SK-N-SH (cell line): ENCODE data around the gene ZNF579. TPM values are rescaled to one million over a fixed set of nuclear protein-coding genes. Genes with fewer than 3 reads are reported as not detected.

Experiments
- CTCF ChIA-PET: fragments of 300-600, 350-600 bp; formaldehyde crosslinking; extraction: SDS; loops from one replicate; lab custom pipeline; 2021; lab: Yijun Ruan, JAX
- POLR2A ChIA-PET: fragments of 350-600 bp; sonication (Branson Sonifier 250); formaldehyde crosslinking; extraction: SDS; loops from one replicate; lab custom pipeline; 2020; ENCODE audit warnings: antibody characterized with exemption, inconsistent platforms; lab: Yijun Ruan, JAX
- DNase-seq: peaks from one replicate; pipeline ENCODE4 v3.0.0; 2012
- H2AFZ ChIP-seq: fragments of 200-600 bp; sonication (generic); 2 replicates; pipeline ENCODE4 v1.8.1; 2016; ENCODE audit warnings: antibody characterized with exemption, mild to moderate bottlenecking, low read depth
- H3F3A ChIP-seq: fragments of 200-600 bp; sonication (generic); replicated peaks from 2 replicates; pipeline ENCODE3; 2016; ENCODE audit warnings: antibody characterized with exemption, mild to moderate bottlenecking; ENCODE audit not compliant: insufficient read depth
- H3K27ac ChIP-seq, 2 experiments: fragments of 200-500 bp in 1 of 2; fragments of 200-600 bp in 1 of 2; sonication (Bioruptor generic) in 1 of 2; sonication (generic), shearing (Covaris generic) in 1 of 2; 2 replicates each; pipeline versions ENCODE4 v1.5.1 to v1.6.1; 2014 to 2016; ENCODE audit warnings: low read depth in 2 of 2, inconsistent platforms in 1 of 2, low read length in 1 of 2, mild to moderate bottlenecking in 1 of 2, mixed read lengths in 1 of 2
- H3K27me3 ChIP-seq: fragments of 200-600 bp; sonication (generic), shearing (Covaris generic); 2 replicates; pipeline ENCODE4 v1.6.1; 2016; ENCODE audit warnings: mixed run types; ENCODE audit not compliant: insufficient read depth
- H3K36me3 ChIP-seq, 2 experiments: fragments of 200-500 bp in 1 of 2; fragments of 200-600 bp in 1 of 2; sonication (Bioruptor generic) in 1 of 2; sonication (generic) in 1 of 2; replicated peaks in 1 of 2; 2 replicates each; pipeline versions ENCODE3 to v1.5.1; 2014 to 2016; ENCODE audit warnings: low read length in 1 of 2, mild to moderate bottlenecking in 1 of 2; ENCODE audit not compliant: insufficient read depth in 2 of 2, control insufficient read depth in 1 of 2
- H3K4me1 ChIP-seq, 2 experiments: fragments of 200-500 bp in 1 of 2; fragments of 200-600 bp in 1 of 2; sonication (Bioruptor generic) in 1 of 2; sonication (generic), shearing (Covaris generic) in 1 of 2; 2 replicates each; pipeline versions ENCODE4 v1.5.1 to v1.6.1; 2014 to 2016; ENCODE audit warnings: low read depth in 1 of 2, low read length in 1 of 2, mixed run types in 1 of 2; ENCODE audit not compliant: insufficient read depth in 2 of 2, control insufficient read depth in 1 of 2
- H3K4me2 ChIP-seq: fragments of 200-600 bp; sonication (generic), shearing (Covaris generic); 2 replicates; pipeline ENCODE4 v1.6.1; 2017; ENCODE audit warnings: mixed run types
- H3K4me3 ChIP-seq, 2 experiments: fragments of 200-500 bp in 1 of 2; fragments of 200-600 bp in 1 of 2; sonication (Bioruptor generic) in 1 of 2; sonication (generic), shearing (Covaris generic) in 1 of 2; 2 replicates each; pipeline versions ENCODE4 v1.5.1 to v1.8.1; 2014 to 2016; ENCODE audit warnings: low read depth in 2 of 2, inconsistent platforms in 1 of 2, low read length in 1 of 2, mild to moderate bottlenecking in 1 of 2, mixed read lengths in 1 of 2, moderate library complexity in 1 of 2
- H3K79me2 ChIP-seq: fragments of 200-600 bp; sonication (generic); 2 replicates; pipeline ENCODE4 v1.8.1; 2017; ENCODE audit warnings: mild to moderate bottlenecking; ENCODE audit not compliant: insufficient read depth
- H3K9ac ChIP-seq: fragments of 200-600 bp; sonication (generic); 2 replicates; pipeline ENCODE4 v1.6.1; 2017; ENCODE audit warnings: mixed run types
- H3K9me2 ChIP-seq: fragments of 200-600 bp; sonication (generic); 2 replicates; pipeline ENCODE4 v1.6.1; 2017; ENCODE audit warnings: mixed run types
- H3K9me3 ChIP-seq: fragments of 200-600 bp; sonication (generic); 2 replicates; pipeline ENCODE4 v1.6.1; 2017; ENCODE audit warnings: mixed run types, mild to moderate bottlenecking, moderate library complexity
- H4K20me1 ChIP-seq: fragments of 200-600 bp; sonication (generic); 2 replicates; pipeline ENCODE4 v1.6.1; 2017; ENCODE audit warnings: mild to moderate bottlenecking, mixed run types; ENCODE audit not compliant: insufficient read depth
- CHD2 ChIP-seq: fragments of 150-350 bp; IDR thresholded peaks from 2 replicates; pipeline ENCODE4 v1.6.1; 2018; ENCODE audit warnings: low read length; ENCODE audit not compliant: partially characterized antibody
- EZH2phosphoT487 ChIP-seq: fragments of 200-600 bp; sonication (generic); IDR thresholded peaks from 2 replicates; pipeline ENCODE4 v1.6.1; 2017; ENCODE audit warnings: low read depth, mixed run types, mild to moderate bottlenecking, antibody characterized with exemption, moderate library complexity, borderline replicate concordance
- FOSL2 ChIP-seq: IDR thresholded peaks from 2 replicates; pipeline ENCODE4 v1.4.0; 2012; ENCODE audit warnings: low read depth, mild to moderate bottlenecking, moderate library complexity, borderline replicate concordance
- IRF3 ChIP-seq: fragments of 150-350 bp; IDR thresholded peaks from 2 replicates; pipeline ENCODE4 v1.6.1; 2016; ENCODE audit warnings: mild to moderate bottlenecking, low read depth, low read length
- MAX ChIP-seq: IDR thresholded peaks from 2 replicates; pipeline ENCODE4 v1.4.0; 2012; ENCODE audit warnings: low read depth
- MEF2A ChIP-seq: IDR thresholded peaks from 2 replicates; pipeline ENCODE4 v1.4.0; 2012; ENCODE audit warnings: low read depth, borderline replicate concordance
- MXI1 ChIP-seq: IDR thresholded peaks from 2 replicates; pipeline ENCODE4 v1.6.1; 2012; ENCODE audit warnings: mild to moderate bottlenecking, low read depth, low read length, improper control_type of control experiment
- PBX3 ChIP-seq: IDR thresholded peaks from 2 replicates; pipeline ENCODE4; 2012
- RCOR1 ChIP-seq: fragments of 150-350 bp; IDR thresholded peaks from 2 replicates; pipeline ENCODE4 v1.6.1; 2017; ENCODE audit warnings: antibody characterized with exemption, low read length
- REST ChIP-seq: IDR thresholded peaks from 2 replicates; pipeline ENCODE4 v1.6.1; 2012; ENCODE audit warnings: mild to moderate bottlenecking, low read depth, low read length, moderate library complexity
- RFX5 ChIP-seq: IDR thresholded peaks from 2 replicates; pipeline ENCODE4 v1.6.1; 2012; ENCODE audit warnings: mild to moderate bottlenecking, improper control_type of control experiment, low read length
- RXRA ChIP-seq: IDR thresholded peaks from 2 replicates; pipeline ENCODE4 v1.4.0; 2012; ENCODE audit warnings: low read depth, mild to moderate bottlenecking, borderline replicate concordance
- SIN3A ChIP-seq: IDR thresholded peaks from 2 replicates; pipeline ENCODE4 v1.6.1; 2012; ENCODE audit warnings: low read depth, mild to moderate bottlenecking, low read length, moderate library complexity, borderline replicate concordance
- SMC3 ChIP-seq: IDR thresholded peaks from 2 replicates; pipeline ENCODE4 v1.6.1; 2012; ENCODE audit warnings: low read depth, low read length, improper control_type of control experiment
- TCF12 ChIP-seq: IDR thresholded peaks from 2 replicates; pipeline ENCODE4 v1.4.0; 2012
- USF1 ChIP-seq: IDR thresholded peaks from 2 replicates; pipeline ENCODE4 v1.4.0; 2012; ENCODE audit warnings: low read depth, borderline replicate concordance
- ZBTB33 ChIP-seq: IDR thresholded peaks from 2 replicates; pipeline ENCODE4 v1.4.0; 2012; ENCODE audit warnings: low read depth, borderline replicate concordance
- WGBS: methylation state at CpG from one replicate; pipeline ENCODE4 v1.1.6; 2017; ENCODE audit warnings: low lambda C conversion rate; 5-methylcytosine and 5-hydroxymethylcytosine counted together
- polyA plus RNA-seq, 3 experiments: library from polyadenylated mRNA; depleted of rRNA; stranded (reverse); fragments of >200 nt; gene quantifications; 2 replicates each; pipeline ENCODE4 v1.2.3, GENCODE V29; 2012

Gene ZNF579
- polyA plus RNA-seq, 1 of the 3 experiments (the other 2 are of a cell fraction), result 5.9 TPM

- CTCF ChIA-PET, result interaction anchor here (1.2 to 6.7 kb wide), 4 partner anchors 10 to 478 kb away, joined by 3 to 40 read pairs (median 4); no protein-coding TSS in a partner anchor
- H3K36me3 ChIP-seq, result peaks cover 0 to 29% of the 10 kb centered on the region in 2 experiments
- DNase-seq, result no peak
Observed at GRCh38 chr19:55619286-55619685, 38.6 kb upstream of the ZNF579 start.

More at GRCh38 chr19:55619286-55619685, 38.6 kb upstream of the ZNF579 start:
- Histone ChIP-seq H3F3A (peaks cover 12% of the 10 kb centered on the region), H3K9me2 (no peaks in the 10 kb centered on the region), H3K9me3 (no peaks in the 10 kb centered on the region), H3K27ac (no peak overlapping the region), H3K79me2 (peaks cover 11% of the 10 kb centered on the region; the same call in 1 of the 2 replicates), H4K20me1 (no peaks in the 10 kb centered on the region), H3K4me3 (no peak overlapping the region), H2AFZ (no peak overlapping the region), H3K27me3 (no peaks in the 10 kb centered on the region), H3K4me2 (no peak overlapping the region), H3K4me1 (peaks cover 0 to 2% of the 10 kb centered on the region in 2 experiments; a peak in 1 of 4 replicates), H3K9ac (no peak overlapping the region)
- TF ChIP-seq IRF3, result no peak
- no peak for TF ChIP-seq REST
- no peak for TF ChIP-seq MEF2A
- TF ChIP-seq RCOR1, result no peak
- no peak for TF ChIP-seq SMC3
- TF ChIP-seq MAX, result no peak
- no peak for TF ChIP-seq USF1
- no peak for TF ChIP-seq RXRA
- TF ChIP-seq MXI1, result no peak
- TF ChIP-seq PBX3, result no peak
- no peak for TF ChIP-seq FOSL2
- no peak for TF ChIP-seq RFX5
- no peak for TF ChIP-seq ZBTB33
- no peak for TF ChIP-seq SIN3A
- TF ChIP-seq TCF12, result no peak
- TF ChIP-seq CHD2, result no peak
- no peak for TF ChIP-seq EZH2phosphoT487
- POLR2A ChIA-PET, result interaction anchor here (1.0 to 3.1 kb wide), 2 partner anchors 11 to 13 kb away, joined by 5 to 10 read pairs; partner anchors contain the start of gene ZNF865
- 95% methylated on average over 3 of the region's 3 CpGs for WGBS
